Duodenal mucosa (tissue), 2 donors: ENCODE data around the gene KATNAL1.

Experiments used
- H3K27ac ChIP-seq: one replicate; pipeline ENCODE4 v1.7.0; 2013; ENCODE audit warnings: low read depth, low read length
- H3K27me3 ChIP-seq, 2 donors: one replicate each; pipeline ENCODE4 v1.7.0; 2013; ENCODE audit warnings: low read length in 2 of 2, control low read depth in 1 of 2; ENCODE audit not compliant: insufficient read depth in 2 of 2, control insufficient read depth in 1 of 2
- H3K36me3 ChIP-seq, 2 donors: one replicate each; pipeline ENCODE4 v1.7.0; 2013; ENCODE audit warnings: low read length in 2 of 2, control low read depth in 1 of 2; ENCODE audit not compliant: insufficient read depth in 2 of 2, control insufficient read depth in 1 of 2
- H3K4me1 ChIP-seq, 2 donors: one replicate each; pipeline ENCODE4 v1.7.0; 2013; ENCODE audit warnings: low read length in 2 of 2, control low read depth in 1 of 2; ENCODE audit not compliant: insufficient read depth in 2 of 2, control insufficient read depth in 1 of 2
- H3K4me3 ChIP-seq, 2 donors: one replicate each; pipeline ENCODE4 v1.7.0; 2013; ENCODE audit warnings: low read length in 2 of 2, low read depth in 1 of 2
- H3K9ac ChIP-seq, 2 donors: one replicate each; pipeline ENCODE4 v1.7.0; 2013; ENCODE audit warnings: low read length in 2 of 2, low read depth in 1 of 2
- H3K9me3 ChIP-seq, 2 donors: one replicate each; pipeline ENCODE4 v1.7.0; 2013; ENCODE audit warnings: low read length in 2 of 2, control low read depth in 1 of 2; ENCODE audit not compliant: control insufficient read depth in 1 of 2

The KATNAL1 gene

DNA sequence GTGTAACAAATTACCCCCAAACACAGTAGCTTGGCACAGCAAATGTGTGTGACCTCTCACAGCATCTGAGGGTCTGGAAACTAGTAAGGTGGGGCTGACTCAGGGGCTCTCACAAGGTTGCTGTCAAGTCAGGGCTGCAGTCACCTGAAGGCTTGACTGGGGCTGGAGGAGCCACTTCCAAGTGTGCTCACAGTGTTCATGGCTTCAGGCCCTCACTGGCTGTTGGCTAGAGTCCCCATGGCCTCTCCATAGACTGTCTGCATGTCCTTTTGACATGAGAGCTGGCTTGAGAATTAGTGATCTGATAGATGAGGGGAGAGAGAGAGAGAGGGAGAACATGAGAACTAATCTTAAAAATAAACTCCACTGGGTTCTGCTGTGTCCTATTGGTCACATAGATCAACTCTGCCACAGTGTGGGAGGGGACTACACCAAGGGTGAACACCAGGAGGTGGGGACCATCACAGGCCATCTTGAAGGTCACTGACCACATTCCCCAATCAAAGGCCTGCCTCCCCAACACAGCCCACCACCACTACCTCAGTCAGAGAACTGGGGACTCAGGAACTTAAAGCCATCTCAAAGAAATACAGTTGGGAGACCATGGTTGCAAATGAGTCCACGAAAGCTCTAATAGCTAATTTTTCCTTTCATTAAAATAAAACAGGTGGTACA lies 38.2 kb upstream of the KATNAL1 start:
- H3K27ac ChIP-seq, result no peak overlapping the region
- no peaks in the 10 kb centered on the region for H3K9me3 ChIP-seq
- no peak overlapping the region for H3K4me3 ChIP-seq
- peaks cover 5 to 6% of the 10 kb centered on the region in 2 donors for H3K4me1 ChIP-seq
- no peak overlapping the region for H3K9ac ChIP-seq
- no peaks in the 10 kb centered on the region for H3K27me3 ChIP-seq
- H3K36me3 ChIP-seq, result no peaks in the 10 kb centered on the region

DNA sequence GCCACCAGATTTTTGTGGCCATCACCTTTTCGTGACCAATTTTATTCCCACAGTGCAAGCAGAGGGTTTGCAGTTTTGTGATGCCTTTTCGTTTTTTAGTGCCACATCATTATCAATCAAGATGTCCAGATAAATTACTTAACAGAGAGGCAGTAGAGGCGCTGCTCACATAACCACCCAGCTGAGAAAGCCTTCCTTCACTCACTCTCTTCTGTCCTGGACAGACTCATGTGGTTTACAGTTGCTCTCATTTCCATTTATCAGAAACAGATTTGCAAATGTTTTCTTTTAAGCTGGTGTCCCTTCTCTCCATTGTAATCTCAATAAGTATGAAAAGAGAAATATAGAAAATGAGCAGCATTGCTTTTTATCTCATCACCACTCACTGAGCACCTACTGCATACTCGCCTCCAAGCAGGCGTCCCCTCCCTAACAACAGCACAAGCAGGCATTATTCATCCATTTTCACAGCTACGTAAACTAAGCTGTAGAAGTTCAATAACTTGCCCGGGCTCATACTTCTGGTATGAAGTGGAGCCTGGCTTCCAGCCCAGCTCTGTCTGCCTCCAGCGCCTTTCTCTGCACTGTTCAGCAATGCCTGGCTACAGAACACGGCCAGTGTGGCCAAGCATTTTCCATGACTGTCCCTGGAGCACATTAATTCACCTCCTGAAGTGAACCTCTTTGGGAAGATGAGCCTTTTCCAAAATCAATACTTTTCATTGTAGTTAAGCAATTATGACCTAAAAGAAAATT lies 34.6 kb upstream of the KATNAL1 start:
- H3K9me3 ChIP-seq, result no peaks in the 10 kb centered on the region
- H3K4me3 ChIP-seq, result peak overlapping the region in 1 of 2 donors; percentile 32
- no peak overlapping the region for H3K27ac ChIP-seq

DNA sequence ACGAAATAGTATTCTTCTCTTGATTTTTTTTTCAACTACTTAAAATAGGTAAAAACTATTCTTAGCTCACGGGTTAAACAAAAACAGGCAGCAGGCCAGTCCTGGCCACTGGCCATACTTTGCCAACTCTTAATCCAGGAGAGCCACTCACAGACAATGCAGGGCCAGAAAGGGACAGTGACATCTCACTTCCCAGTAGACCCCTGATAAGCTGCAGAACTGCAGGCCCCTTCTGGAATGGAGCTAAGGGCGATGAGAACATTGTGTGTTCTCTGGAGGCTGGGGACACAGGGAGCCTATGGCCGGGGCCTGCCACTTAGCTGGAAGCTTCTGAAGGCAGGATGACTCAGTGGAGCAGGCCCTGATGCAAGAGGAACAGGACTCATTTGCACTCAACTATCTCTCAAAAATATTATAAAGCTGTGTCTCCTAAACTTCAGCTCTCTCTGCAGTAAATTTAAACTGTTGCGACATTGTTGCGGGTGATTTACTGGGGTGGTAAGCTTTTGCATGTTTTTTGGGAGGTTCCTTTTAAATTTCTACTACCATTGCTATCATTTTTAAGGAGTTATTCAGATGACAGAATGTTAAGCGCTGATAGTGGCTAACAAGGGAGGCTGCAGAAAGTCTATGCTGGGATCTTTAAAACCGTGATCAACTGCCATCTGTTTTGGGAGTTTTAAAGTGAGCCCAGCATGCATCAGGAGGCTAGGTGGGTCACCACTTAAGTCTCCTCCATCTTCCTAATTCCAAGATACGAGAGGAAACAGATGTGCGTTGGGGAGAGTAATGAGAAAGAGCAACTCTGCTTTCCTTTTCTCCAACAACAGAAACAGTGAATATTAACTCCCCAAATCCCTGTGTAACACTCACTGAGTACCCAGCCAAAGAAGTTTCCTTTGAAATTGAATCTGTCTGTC lies 33.2 kb upstream of the KATNAL1 start:
- H3K27ac ChIP-seq, result no peak overlapping the region
- H3K27me3 ChIP-seq, result no peaks in the 10 kb centered on the region
- no peaks in the 10 kb centered on the region for H3K9me3 ChIP-seq
- no peaks in the 10 kb centered on the region for H3K36me3 ChIP-seq
- no peak overlapping the region for H3K9ac ChIP-seq
- peaks cover 0 to 11% of the 10 kb centered on the region in 2 donors for H3K4me1 ChIP-seq
- no peak overlapping the region for H3K4me3 ChIP-seq

More for the DNA sequence above, 34.6 kb upstream of the KATNAL1 start:
- H3K4me1 ChIP-seq, result peaks cover 5 to 11% of the 10 kb centered on the region in 2 donors
- no peaks in the 10 kb centered on the region for H3K36me3 ChIP-seq
- no peak overlapping the region for H3K9ac ChIP-seq
- H3K27me3 ChIP-seq, result no peaks in the 10 kb centered on the region

DNA sequence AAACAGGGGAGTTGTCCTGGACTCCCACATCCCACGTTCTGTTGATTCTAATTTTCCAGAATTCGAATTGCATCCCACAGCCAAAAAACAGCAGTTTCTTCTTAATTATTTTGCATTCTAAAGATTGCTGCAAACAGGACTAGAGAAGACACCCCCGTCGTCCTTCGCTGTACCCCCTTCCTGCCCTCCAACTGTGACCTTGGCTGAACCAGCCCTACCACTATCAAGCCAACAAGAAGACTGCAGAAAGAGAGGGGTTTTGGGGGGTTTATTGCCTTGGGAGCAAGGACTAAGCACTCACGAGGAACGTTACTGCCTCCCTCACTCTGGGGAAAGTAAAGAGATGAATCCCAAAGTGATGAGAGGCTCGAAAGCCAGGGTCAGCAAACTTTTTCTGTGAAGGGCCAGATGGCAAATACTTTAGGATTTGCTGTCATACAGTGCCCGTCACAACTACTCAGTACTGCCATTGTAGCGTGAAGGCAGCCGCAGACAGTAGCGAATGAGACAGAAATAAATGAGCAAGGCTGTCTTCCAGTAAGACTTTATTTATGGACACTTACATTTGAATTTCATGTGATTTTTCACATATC lies 32.5 kb upstream of the KATNAL1 start:
- Histone ChIP-seq H3K4me1 (peaks cover 0 to 11% of the 10 kb centered on the region in 2 donors), H3K27me3 (no peaks in the 10 kb centered on the region), H3K9me3 (no peaks in the 10 kb centered on the region), H3K27ac (no peak overlapping the region), H3K36me3 (no peaks in the 10 kb centered on the region), H3K4me3 (no peak overlapping the region), H3K9ac (no peak overlapping the region)

DNA sequence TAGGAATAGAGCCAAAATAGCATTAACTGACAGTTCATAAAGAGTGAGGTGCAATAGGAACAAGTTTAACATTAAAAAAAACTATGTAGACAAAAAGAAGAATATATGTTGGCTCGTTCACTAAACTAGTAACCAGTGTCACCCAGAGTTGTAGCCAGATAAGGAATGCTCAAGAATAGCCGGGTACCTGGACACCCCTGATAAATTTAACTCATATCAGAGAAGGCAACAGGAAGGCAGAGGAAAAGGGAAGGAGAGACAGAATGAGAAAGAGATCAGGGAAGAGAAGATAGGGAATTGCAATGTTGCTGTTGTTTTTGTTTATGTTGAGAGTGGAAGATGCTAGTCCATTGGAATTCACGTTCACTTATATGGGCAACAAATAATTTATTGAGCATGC lies 31.6 kb upstream of the KATNAL1 start:
- H3K9me3 ChIP-seq, result no peaks in the 10 kb centered on the region
- H3K27ac ChIP-seq, result no peak overlapping the region
- no peaks in the 10 kb centered on the region for H3K36me3 ChIP-seq
- no peak overlapping the region for H3K4me3 ChIP-seq
- H3K9ac ChIP-seq, result no peak overlapping the region
- no peaks in the 10 kb centered on the region for H3K27me3 ChIP-seq
- H3K4me1 ChIP-seq, result peaks cover 0 to 11% of the 10 kb centered on the region in 2 donors

DNA sequence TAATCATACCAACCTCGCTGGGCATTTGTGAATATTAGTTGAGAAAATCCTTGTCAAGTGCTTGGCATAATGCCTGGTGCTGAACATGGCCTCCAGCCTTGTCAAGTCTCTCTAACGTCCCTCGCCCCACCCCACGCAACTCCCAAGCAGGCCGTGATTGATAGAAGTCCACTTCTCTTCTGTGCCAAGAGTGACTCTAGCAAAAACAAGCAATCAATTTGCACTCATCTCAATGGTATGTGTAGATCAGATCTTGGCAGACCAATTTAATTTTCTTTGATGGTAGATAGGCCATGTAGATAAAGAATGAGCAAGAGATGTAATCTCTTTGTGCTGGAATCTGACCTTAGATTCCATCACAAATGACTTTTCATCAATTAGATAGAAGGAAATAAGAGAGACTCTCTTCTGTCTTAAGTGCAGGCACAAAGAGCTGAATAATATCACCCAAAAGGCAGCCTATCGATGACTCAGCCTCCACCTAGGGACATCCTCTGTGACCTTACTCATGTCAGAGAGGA lies 31.0 kb upstream of the KATNAL1 start:
- H3K9me3 ChIP-seq, result no peaks in the 10 kb centered on the region
- H3K27ac ChIP-seq, result no peak overlapping the region
- no peaks in the 10 kb centered on the region for H3K27me3 ChIP-seq
- no peak overlapping the region for H3K9ac ChIP-seq
- no peak overlapping the region for H3K4me3 ChIP-seq
- no peaks in the 10 kb centered on the region for H3K36me3 ChIP-seq
- peaks cover 0 to 11% of the 10 kb centered on the region in 2 donors for H3K4me1 ChIP-seq

DNA sequence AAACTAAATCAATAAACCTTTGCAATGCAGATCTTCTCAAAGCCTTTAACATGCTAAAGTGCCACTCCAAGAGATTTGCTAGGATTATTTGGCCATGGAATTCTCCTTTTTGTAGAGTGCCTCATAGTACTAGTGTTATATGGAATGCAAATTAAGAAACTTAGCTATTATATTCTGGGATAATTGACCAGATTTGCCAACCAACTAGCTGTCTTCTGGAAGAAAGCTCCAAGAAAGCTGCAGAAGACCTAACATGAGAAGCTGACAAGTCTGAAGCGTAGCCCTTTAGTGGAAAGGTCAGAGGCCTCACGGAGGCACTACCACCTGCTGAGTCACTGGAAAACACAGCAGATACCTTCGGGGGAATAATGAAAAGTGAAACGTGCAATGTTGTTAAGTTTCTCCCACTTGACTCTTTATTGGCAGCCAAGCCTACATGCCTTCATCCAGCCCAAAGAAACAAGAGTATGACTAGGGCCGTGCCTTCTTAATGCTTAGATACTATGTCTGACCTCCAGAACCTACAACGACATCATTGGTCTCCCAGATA lies 29.8 kb upstream of the KATNAL1 start:
- H3K9ac ChIP-seq, result no peak overlapping the region
- peaks cover 6% of the 10 kb centered on the region in 2 donors for H3K4me1 ChIP-seq
- H3K9me3 ChIP-seq, result no peaks in the 10 kb centered on the region
- no peak overlapping the region for H3K4me3 ChIP-seq
- H3K27me3 ChIP-seq, result no peaks in the 10 kb centered on the region
- H3K36me3 ChIP-seq, result no peaks in the 10 kb centered on the region
- no peak overlapping the region for H3K27ac ChIP-seq

DNA sequence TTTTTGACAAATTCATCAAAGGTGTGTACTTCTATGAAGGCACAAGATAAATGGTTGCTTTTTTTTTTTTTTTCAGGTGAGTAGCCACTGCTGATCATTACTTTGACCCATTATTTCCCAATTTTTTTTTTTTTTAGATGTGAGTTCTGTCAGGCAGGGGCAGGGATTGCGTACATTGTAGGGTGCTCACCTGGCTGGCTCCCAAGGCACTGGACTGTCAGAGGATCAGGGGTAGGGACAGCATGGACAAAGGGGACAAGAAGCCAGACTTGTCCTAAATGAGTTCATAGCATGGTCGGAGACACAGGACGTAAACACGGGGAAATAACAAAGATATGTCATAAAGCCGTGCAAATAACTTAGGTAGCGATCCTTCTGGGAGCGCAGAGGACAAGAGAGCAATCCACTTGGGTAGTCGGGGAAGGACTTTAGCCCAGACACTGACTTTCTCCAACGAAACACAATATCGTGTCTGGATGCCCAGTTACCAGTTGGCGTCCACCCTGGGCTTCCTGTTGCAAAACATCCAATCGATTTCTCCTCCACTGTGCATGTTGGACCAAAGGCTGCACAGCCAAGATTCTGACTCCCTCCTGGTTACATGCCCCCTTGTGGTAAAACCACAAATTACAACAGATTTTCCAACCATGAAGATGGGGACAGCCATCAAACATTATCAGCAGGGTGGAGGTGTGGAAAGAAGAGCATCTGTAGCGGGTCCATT lies 27.5 kb upstream of the KATNAL1 start:
- Histone ChIP-seq H3K36me3 (no peaks in the 10 kb centered on the region), H3K4me3 (no peak overlapping the region), H3K9me3 (no peaks in the 10 kb centered on the region), H3K9ac (no peak overlapping the region), H3K4me1 (peaks cover 2 to 7% of the 10 kb centered on the region in 2 donors), H3K27ac (no peak overlapping the region), H3K27me3 (no peaks in the 10 kb centered on the region)

DNA sequence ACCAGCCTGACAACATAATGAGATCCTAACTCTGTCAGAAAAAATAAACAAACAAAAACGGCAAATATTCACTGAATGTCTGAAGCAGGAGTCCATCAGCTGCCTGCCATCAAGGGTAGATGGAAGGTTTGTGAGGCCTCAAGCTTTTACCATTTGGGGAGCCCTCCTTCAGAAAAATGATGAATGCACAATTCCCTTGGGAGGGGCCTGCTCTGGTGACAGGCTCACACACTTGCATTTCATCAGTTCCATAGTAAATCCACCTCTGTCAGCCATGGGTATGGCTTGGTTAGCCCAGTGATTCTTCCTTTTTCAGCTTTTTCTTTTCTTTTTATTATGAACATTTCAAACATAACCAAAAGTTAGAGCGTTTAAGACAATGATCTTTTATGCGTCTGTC lies 26.3 kb upstream of the KATNAL1 start:
- Histone ChIP-seq H3K9me3 (no peaks in the 10 kb centered on the region), H3K27me3 (no peaks in the 10 kb centered on the region), H3K4me3 (no peak overlapping the region), H3K36me3 (no peaks in the 10 kb centered on the region), H3K4me1 (peaks cover 0 to 7% of the 10 kb centered on the region in 2 donors), H3K27ac (no peak overlapping the region), H3K9ac (no peak overlapping the region)
